ENCODE results near the gene PSTK. TPM values are rescaled to one million over a fixed set of nuclear protein-coding genes. Genes with fewer than 3 reads are reported as not detected.

PSTK gene
- polyA plus RNA-seq, 3 donors: 8.7 to 11.8 (median 9.2) TPM

GRCh38 chr10:122990278-122990677 lies 10.1 kb downstream of the PSTK start:
- no peak for DNase-seq (ENCODE audit: low read depth in 3 of 3, low spot score in 2 of 3)

- no peak for DNase-seq (ENCODE audit: low read depth in 3 of 3, low spot score in 2 of 3)
Observed at GRCh38 chr10:122992031-122992585, 11.9 kb downstream of the PSTK start.

GRCh38 chr10:122993797-122994336 lies 13.7 kb downstream of the PSTK start:
- DNase-seq (ENCODE audit: low read depth in 3 of 3, low spot score in 2 of 3): no peak

GRCh38 chr10:122995936-122996335 lies 15.7 kb downstream of the PSTK start:
- no peak for DNase-seq (ENCODE audit: low read depth in 3 of 3, low spot score in 2 of 3)

- DNase-seq (ENCODE audit: low read depth in 3 of 3, low spot score in 2 of 3): no peak
Observed at GRCh38 chr10:122997864-122998263, 17.7 kb downstream of the PSTK start.

- no peak for DNase-seq (ENCODE audit: low read depth in 3 of 3, low spot score in 2 of 3)
Observed at GRCh38 chr10:122998360-122998917, 18.2 kb downstream of the PSTK start.

- no peak for DNase-seq (ENCODE audit: low read depth in 3 of 3, low spot score in 2 of 3)
Observed at GRCh38 chr10:122998934-122999333, 18.7 kb downstream of the PSTK start.

- DNase-seq (ENCODE audit: low read depth in 3 of 3, low spot score in 2 of 3): no peak
Observed at GRCh38 chr10:122999347-122999746, 19.1 kb downstream of the PSTK start.

- DNase-seq (ENCODE audit: low read depth in 3 of 3, low spot score in 2 of 3): no peak
Observed at GRCh38 chr10:123000155-123000554, 20.0 kb downstream of the PSTK start.

GRCh38 chr10:123001370-123001769 lies 21.2 kb downstream of the PSTK start:
- DNase-seq (ENCODE audit: low read depth in 3 of 3, low spot score in 2 of 3): no peak

- no peak for DNase-seq (ENCODE audit: low read depth in 3 of 3, low spot score in 2 of 3)
Observed at GRCh38 chr10:123004298-123004697, 24.1 kb downstream of the PSTK start.

GRCh38 chr10:123007558-123008354 lies 27.6 kb downstream of the PSTK start:
- peak in 2 of 3 donors; percentile 16 to 23 for DNase-seq (ENCODE audit: low read depth in 3 of 3, low spot score in 2 of 3)

GRCh38 chr10:123008355-123009104 lies 28.3 kb downstream of the PSTK start, which contains the start of the genes ACADSB and IKZF5:
Gene ACADSB, plus strand, starts transcription at chr10:123009006. Its CDS starts 24 bp downstream, at chr10:123009030.
Gene IKZF5, minus strand, starts transcription at chr10:123008795. Its CDS starts 10,170 bp downstream, at chr10:122998625.
- peak; percentile 91 to 97 (median 94) for DNase-seq (ENCODE audit: low read depth in 3 of 3, low spot score in 2 of 3)

- DNase-seq (ENCODE audit: low read depth in 3 of 3, low spot score in 2 of 3): no peak
Observed at GRCh38 chr10:123009105-123009820, 29.1 kb downstream of the PSTK start.

GRCh38 chr10:123011987-123012386 lies 31.8 kb downstream of the PSTK start:
- DNase-seq (ENCODE audit: low read depth in 3 of 3, low spot score in 2 of 3): no peak

- no peak for DNase-seq (ENCODE audit: low read depth in 3 of 3, low spot score in 2 of 3)
Observed at GRCh38 chr10:123013456-123014419, 33.5 kb downstream of the PSTK start.

GRCh38 chr10:123014772-123015171 lies 34.6 kb downstream of the PSTK start:
- DNase-seq (ENCODE audit: low read depth in 3 of 3, low spot score in 2 of 3): no peak

GRCh38 chr10:123016228-123016627 lies 36.0 kb downstream of the PSTK start:
- DNase-seq (ENCODE audit: low read depth in 3 of 3, low spot score in 2 of 3): no peak

Data from right renal cortex interstitium (tissue), 3 donors.